Measurements from ENCODE around the gene ELP6. TPM values are rescaled to one million over a fixed set of nuclear protein-coding genes. Genes with fewer than 3 reads are reported as not detected.
"Not testable (repeated sequence)": the region's sequence is repeated elsewhere in the genome, so short reads cannot be mapped to it uniquely, and the experiment has no call there.

Gene ELP6
- total RNA-seq, 1 donor from 2014 or later: 22.1 TPM

- no peaks in the 10 kb centered on the region for H3K27me3 ChIP-seq
- TF ChIP-seq, protein P1, sequence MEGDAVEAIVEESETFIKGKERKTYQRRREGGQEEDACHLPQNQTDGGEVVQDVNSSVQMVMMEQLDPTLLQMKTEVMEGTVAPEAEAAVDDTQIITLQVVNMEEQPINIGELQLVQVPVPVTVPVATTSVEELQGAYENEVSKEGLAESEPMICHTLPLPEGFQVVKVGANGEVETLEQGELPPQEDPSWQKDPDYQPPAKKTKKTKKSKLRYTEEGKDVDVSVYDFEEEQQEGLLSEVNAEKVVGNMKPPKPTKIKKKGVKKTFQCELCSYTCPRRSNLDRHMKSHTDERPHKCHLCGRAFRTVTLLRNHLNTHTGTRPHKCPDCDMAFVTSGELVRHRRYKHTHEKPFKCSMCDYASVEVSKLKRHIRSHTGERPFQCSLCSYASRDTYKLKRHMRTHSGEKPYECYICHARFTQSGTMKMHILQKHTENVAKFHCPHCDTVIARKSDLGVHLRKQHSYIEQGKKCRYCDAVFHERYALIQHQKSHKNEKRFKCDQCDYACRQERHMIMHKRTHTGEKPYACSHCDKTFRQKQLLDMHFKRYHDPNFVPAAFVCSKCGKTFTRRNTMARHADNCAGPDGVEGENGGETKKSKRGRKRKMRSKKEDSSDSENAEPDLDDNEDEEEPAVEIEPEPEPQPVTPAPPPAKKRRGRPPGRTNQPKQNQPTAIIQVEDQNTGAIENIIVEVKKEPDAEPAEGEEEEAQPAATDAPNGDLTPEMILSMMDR (IDR thresholded peaks at IDR 0.05): no peak
- TF ChIP-seq POLR2AphosphoS5 (IDR thresholded peaks at IDR 0.05; ENCODE audit: insufficient read depth in 1 of 2, low read depth in 1 of 2) (no peak), POLR2A (IDR thresholded peaks at IDR 0.05) (no peak)
- H3K27ac ChIP-seq: no peak overlapping the region
- H3K4me1 ChIP-seq: no peaks in the 10 kb centered on the region
- DNase-seq (ENCODE audit: extremely low spot score in 2 of 2): no peak
- H3K4me3 ChIP-seq: no peak overlapping the region
- H3K36me3 ChIP-seq: peaks cover 0 to 18% of the 10 kb centered on the region in 2 donors
- H3K9me3 ChIP-seq: no peaks in the 10 kb centered on the region
- intact Hi-C loops (cut with DNase I): no loop called here
These were observed 21.7 kb downstream of the ELP6 start for GRCh38 chr3:47491777-47492176.

GRCh38 chr3:47491186-47491585, 22.3 kb downstream of the ELP6 start:
- no peaks in the 10 kb centered on the region for H3K27me3 ChIP-seq
- intact Hi-C loops (cut with DNase I): no loop called here
- no peak for DNase-seq (ENCODE audit: extremely low spot score in 2 of 2)

GRCh38 chr3:47487265-47487664, 26.2 kb downstream of the ELP6 start:
- intact Hi-C loops (cut with DNase I): no loop called here
- Histone ChIP-seq H3K4me1 (no peaks in the 10 kb centered on the region), H3K27ac (no peak overlapping the region), H3K4me3 (no peak overlapping the region), H3K9me3 (no peaks in the 10 kb centered on the region), H3K27me3 (no peaks in the 10 kb centered on the region), H3K36me3 (no peaks in the 10 kb centered on the region)
- TF ChIP-seq, protein P1 (IDR thresholded peaks at IDR 0.05): no peak
- TF ChIP-seq POLR2AphosphoS5 (IDR thresholded peaks at IDR 0.05; ENCODE audit: insufficient read depth in 1 of 2, low read depth in 1 of 2): no peak
- no peak for TF ChIP-seq POLR2A (IDR thresholded peaks at IDR 0.05)
- DNase-seq (ENCODE audit: extremely low spot score in 2 of 2): no peak

More at GRCh38 chr3:47491186-47491585, 22.3 kb downstream of the ELP6 start:
- TF ChIP-seq POLR2A (IDR thresholded peaks at IDR 0.05): no peak
- TF ChIP-seq POLR2AphosphoS5 (IDR thresholded peaks at IDR 0.05; ENCODE audit: insufficient read depth in 1 of 2, low read depth in 1 of 2): no peak
- TF ChIP-seq, protein P1 (IDR thresholded peaks at IDR 0.05): no peak
- H3K36me3 ChIP-seq: peaks cover 0 to 14% of the 10 kb centered on the region in 2 donors
- H3K4me3 ChIP-seq: no peak overlapping the region
- no peak overlapping the region for H3K27ac ChIP-seq
- no peaks in the 10 kb centered on the region for H3K4me1 ChIP-seq
- H3K9me3 ChIP-seq: no peaks in the 10 kb centered on the region

DNA sequence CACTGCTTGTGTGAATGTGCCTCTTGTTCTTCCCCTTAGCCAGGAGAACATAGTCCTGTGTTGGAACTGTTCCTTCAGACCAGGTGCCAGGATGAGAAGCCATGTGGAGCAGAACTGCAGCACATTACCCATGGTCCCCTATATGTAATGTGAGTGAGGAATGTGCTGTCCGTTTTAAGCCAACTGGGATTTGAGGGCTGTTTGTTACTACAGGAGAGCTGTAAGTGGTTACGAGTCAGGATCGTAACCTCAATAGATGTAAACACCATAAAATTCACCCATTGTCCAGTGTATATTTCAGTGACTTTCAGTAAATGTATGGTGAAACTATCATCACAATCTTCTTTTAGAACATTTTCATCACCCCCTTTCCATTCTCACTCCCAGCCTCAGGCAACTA, 27.7 kb downstream of the ELP6 start:
- H3K27me3 ChIP-seq: no peaks in the 10 kb centered on the region
- no peak overlapping the region for H3K27ac ChIP-seq
- TF ChIP-seq, protein P1 (IDR thresholded peaks at IDR 0.05): no peak
- no peak for TF ChIP-seq POLR2A (IDR thresholded peaks at IDR 0.05)
- no peak for TF ChIP-seq POLR2AphosphoS5 (IDR thresholded peaks at IDR 0.05; ENCODE audit: insufficient read depth in 1 of 2, low read depth in 1 of 2)
- no peaks in the 10 kb centered on the region for H3K36me3 ChIP-seq
- intact Hi-C loops (cut with DNase I): no loop called here
- no peaks in the 10 kb centered on the region for H3K9me3 ChIP-seq
- H3K4me1 ChIP-seq: no peaks in the 10 kb centered on the region
- H3K4me3 ChIP-seq: no peak overlapping the region
- no peak for DNase-seq (ENCODE audit: extremely low spot score in 2 of 2)

DNA sequence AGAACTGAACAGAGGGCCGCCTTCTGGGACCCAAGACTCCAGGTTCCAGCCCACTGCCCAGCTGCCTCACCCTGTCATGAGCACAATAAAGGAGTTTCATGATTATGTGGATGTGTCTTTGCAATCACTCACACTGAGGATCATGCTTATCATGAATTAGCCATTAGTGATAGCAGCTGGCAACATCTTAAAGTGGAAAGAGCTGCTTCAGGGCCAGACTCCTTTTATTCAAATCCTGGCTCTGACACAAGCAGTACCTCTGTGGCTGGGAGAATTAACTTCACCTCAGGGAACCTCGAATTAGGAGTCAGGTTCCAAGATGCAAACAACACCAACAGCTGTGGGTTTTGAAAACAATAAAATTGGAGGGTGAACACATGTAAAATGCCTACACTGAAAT, 31.1 kb downstream of the ELP6 start:
- intact Hi-C loops (cut with DNase I): no loop called here
- no peaks in the 10 kb centered on the region for H3K4me1 ChIP-seq
- no peak for DNase-seq (ENCODE audit: extremely low spot score in 2 of 2)

DNA sequence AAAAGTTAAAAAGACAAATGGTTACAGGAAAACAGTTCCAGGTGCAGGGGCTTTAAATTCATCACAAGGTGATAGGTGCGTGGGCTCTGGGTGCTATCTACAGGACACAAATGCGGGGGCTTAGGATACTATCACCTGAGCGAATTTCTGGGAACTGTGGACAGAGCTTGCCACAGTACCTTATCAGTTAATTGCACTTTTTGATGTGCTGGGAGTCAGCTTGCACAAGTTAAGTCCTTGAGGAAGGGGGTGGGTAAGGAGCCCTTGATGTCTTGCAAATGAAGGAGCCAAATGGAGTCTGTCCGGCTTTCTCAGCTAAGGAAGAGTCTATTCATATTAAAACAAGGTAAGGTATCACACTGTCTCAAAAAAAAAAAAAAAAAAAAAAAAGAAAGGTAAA, 31.7 kb downstream of the ELP6 start:
- H3K4me3 ChIP-seq; H3K36me3 ChIP-seq; H3K27me3 ChIP-seq; H3K4me1 ChIP-seq; H3K9me3 ChIP-seq; DNase-seq (ENCODE audit: extremely low spot score in 2 of 2); H3K27ac ChIP-seq; intact Hi-C loops (cut with DNase I): not testable (repeated sequence)

More for the DNA sequence above, 31.1 kb downstream of the ELP6 start:
- no peaks in the 10 kb centered on the region for H3K27me3 ChIP-seq
- TF ChIP-seq POLR2A (IDR thresholded peaks at IDR 0.05): no peak
- TF ChIP-seq POLR2AphosphoS5 (IDR thresholded peaks at IDR 0.05; ENCODE audit: insufficient read depth in 1 of 2, low read depth in 1 of 2): no peak
- TF ChIP-seq, protein P1 (IDR thresholded peaks at IDR 0.05): no peak
- no peak overlapping the region for H3K4me3 ChIP-seq
- H3K9me3 ChIP-seq: no peaks in the 10 kb centered on the region
- H3K27ac ChIP-seq: no peak overlapping the region
- no peaks in the 10 kb centered on the region for H3K36me3 ChIP-seq

DNA sequence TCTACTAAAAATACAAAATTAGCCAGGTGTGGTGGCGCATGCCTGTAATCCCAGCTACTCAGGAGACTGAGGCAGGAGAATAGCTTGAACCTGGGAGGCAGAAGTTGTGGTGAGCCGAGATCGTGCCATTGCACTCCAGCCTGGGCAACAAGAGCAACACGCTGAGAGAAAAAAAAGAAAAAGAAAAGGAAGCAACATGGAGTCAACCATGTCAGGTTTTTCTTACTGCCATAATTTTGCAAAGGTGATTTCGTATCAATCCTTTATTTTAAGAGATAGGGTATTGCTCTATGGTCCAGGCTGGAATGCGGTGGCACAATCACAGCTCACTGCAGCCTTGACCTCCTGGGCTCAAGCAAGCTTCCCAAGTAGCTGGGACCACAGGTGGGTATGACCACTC, 33.2 kb downstream of the ELP6 start:
- not testable (repeated sequence) for DNase-seq (ENCODE audit: extremely low spot score in 2 of 2)

More for the DNA sequence above, 33.2 kb downstream of the ELP6 start:
- H3K27ac ChIP-seq; H3K4me1 ChIP-seq; H3K4me3 ChIP-seq; H3K9me3 ChIP-seq; H3K36me3 ChIP-seq; intact Hi-C loops (cut with DNase I); H3K27me3 ChIP-seq: not testable (repeated sequence)
